IMR-90 (cell line): Measurements from ENCODE around the gene SDF2L1. TPM values are rescaled to one million over a fixed set of nuclear protein-coding genes. Genes with fewer than 3 reads are reported as not detected.

Experiments used
- ATAC-seq: fragments of 200-7000 bp; cut with Tn5 transposase; 2 replicates; pipeline ENCODE4 v1.9.1; 2020; ENCODE audit warnings: low read depth, mild to moderate bottlenecking, moderate library complexity
- BruUV-seq: library from RNA; stranded (reverse); fragments of 400-500 nt; replicated peaks from 2 replicates; lab custom pipeline; 2021; lab: Mats Ljungman, UMichigan
- CTCF ChIA-PET: fragments of 300-600 bp; formaldehyde crosslinking; extraction: SDS; loops from one replicate; lab custom pipeline; 2021; ENCODE audit warnings: antibody characterized with exemption; lab: Yijun Ruan, JAX
- POLR2A ChIA-PET: fragments of 300-600 bp; sonication (Branson Sonifier 250); formaldehyde crosslinking; loops from one replicate; lab custom pipeline; 2022; ENCODE audit warnings: antibody characterized with exemption; ENCODE audit not compliant: unreplicated experiment; lab: Charles Lee
- DNase-seq: peaks from one replicate; pipeline ENCODE4 v3.0.0; 2013
- H2AFZ ChIP-seq: replicated peaks from 2 replicates; pipeline ENCODE3; 2013; ENCODE audit warnings: low read length, mild to moderate bottlenecking; ENCODE audit not compliant: poor library complexity
- H2AK5ac ChIP-seq: 2 replicates; pipeline ENCODE4 v1.6.1; 2013; ENCODE audit warnings: low read depth, low read length, inconsistent platforms
- H2AK9ac ChIP-seq: replicated peaks from 2 replicates; pipeline ENCODE3; 2013; ENCODE audit warnings: mild to moderate bottlenecking, low read depth, low read length, moderate library complexity; ENCODE audit not compliant: poor library complexity
- H2BK120ac ChIP-seq: 2 replicates; pipeline ENCODE4 v1.6.1; 2013; ENCODE audit warnings: low read depth, low read length, inconsistent platforms
- H2BK15ac ChIP-seq: 3 replicates; pipeline ENCODE4 v1.6.1; 2013; ENCODE audit warnings: low read depth, low read length, inconsistent platforms
- H2BK20ac ChIP-seq: 2 replicates; pipeline ENCODE4 v1.6.1; 2013; ENCODE audit warnings: low read depth, mild to moderate bottlenecking, inconsistent platforms, low read length, moderate library complexity
- H2BK5ac ChIP-seq: 2 replicates; pipeline ENCODE4 v1.6.1; 2013; ENCODE audit warnings: mild to moderate bottlenecking, low read depth, low read length, inconsistent platforms; ENCODE audit not compliant: poor library complexity, severe bottlenecking
- H3K14ac ChIP-seq: replicated peaks from 2 replicates; pipeline ENCODE4 v1.6.1; 2013; ENCODE audit warnings: low read depth, low read length, inconsistent platforms
- H3K18ac ChIP-seq: 2 replicates; pipeline ENCODE4 v1.6.1; 2013; ENCODE audit warnings: low read depth, low read length, control low read depth
- H3K23ac ChIP-seq: 2 replicates; pipeline ENCODE4 v1.6.1; 2013; ENCODE audit warnings: low read depth, low read length, inconsistent platforms
- H3K27ac ChIP-seq: 2 replicates; pipeline ENCODE4 v1.5.1; 2013; ENCODE audit warnings: mild to moderate bottlenecking, control low read depth, low read length; ENCODE audit not compliant: insufficient read depth
- H3K27me3 ChIP-seq: 2 replicates; pipeline ENCODE4 v1.6.1; 2013; ENCODE audit warnings: low read length; ENCODE audit not compliant: control insufficient read depth, insufficient read depth
- H3K36me3 ChIP-seq: 2 replicates; pipeline ENCODE4 v1.6.1; 2013; ENCODE audit warnings: low read length, mixed read lengths; ENCODE audit not compliant: control insufficient read depth, insufficient read depth
- H3K4ac ChIP-seq: 2 replicates; pipeline ENCODE4 v1.6.1; 2013; ENCODE audit warnings: low read depth, low read length, inconsistent platforms
- H3K4me1 ChIP-seq: 2 replicates; pipeline ENCODE4 v1.6.1; 2013; ENCODE audit warnings: low read length, mixed read lengths; ENCODE audit not compliant: control insufficient read depth, insufficient read depth
- H3K4me2 ChIP-seq: 2 replicates; pipeline ENCODE4 v1.6.1; 2013; ENCODE audit warnings: low read depth, mild to moderate bottlenecking, control low read depth, low read length, moderate library complexity
- H3K4me3 ChIP-seq: 2 replicates; pipeline ENCODE4 v1.5.1; 2013; ENCODE audit warnings: low read depth, mild to moderate bottlenecking, control low read depth, low read length, moderate library complexity; ENCODE audit not compliant: insufficient read depth
- H3K56ac ChIP-seq: 2 replicates; pipeline ENCODE4 v1.6.1; 2013; ENCODE audit warnings: low read length, inconsistent platforms; ENCODE audit not compliant: insufficient read depth; ENCODE audit errors: extremely low read depth
- H3K79me1 ChIP-seq, 2 experiments: 2 replicates each; pipeline ENCODE4 v1.6.1; 2013; ENCODE audit warnings: low read length in 2 of 2, inconsistent platforms in 1 of 2, low read depth in 1 of 2
- H3K9ac ChIP-seq: 2 replicates; pipeline ENCODE4 v1.6.1; 2013; ENCODE audit warnings: low read depth, low read length, control low read depth
- H3K9me1 ChIP-seq: 2 replicates; pipeline ENCODE4 v1.6.1; 2013; ENCODE audit warnings: low read length, inconsistent platforms; ENCODE audit not compliant: insufficient read depth
- H3K9me3 ChIP-seq: 2 replicates; pipeline ENCODE4 v1.6.1; 2013; ENCODE audit warnings: low read length; ENCODE audit not compliant: control insufficient read depth, insufficient read depth
- H4K20me1 ChIP-seq: 2 replicates; pipeline ENCODE4 v1.6.1; 2013; ENCODE audit warnings: low read length, inconsistent platforms; ENCODE audit not compliant: insufficient read depth
- H4K5ac ChIP-seq: 2 replicates; pipeline ENCODE4 v1.6.1; 2013; ENCODE audit warnings: mild to moderate bottlenecking, low read depth, low read length, control low read depth
- H4K8ac ChIP-seq, 2 experiments: 2 replicates each; pipeline ENCODE4 v1.6.1; 2013; ENCODE audit warnings: low read depth in 2 of 2, low read length in 2 of 2, control low read depth in 1 of 2, inconsistent platforms in 1 of 2
- H4K91ac ChIP-seq: 2 replicates; pipeline ENCODE4 v1.6.1; 2013; ENCODE audit warnings: low read depth, low read length, inconsistent platforms; ENCODE audit not compliant: insufficient read depth
- CEBPB ChIP-seq: IDR thresholded peaks from 2 replicates; pipeline ENCODE4 v1.6.1; 2012; ENCODE audit warnings: low read depth, low read length, improper control_type of control experiment
- MAFK ChIP-seq: IDR thresholded peaks from 2 replicates; pipeline ENCODE4 v1.6.1; 2012; ENCODE audit warnings: low read depth, low read length, improper control_type of control experiment
- WGBS, 2 experiments: methylation state at CpG; one replicate each; pipeline versions ENCODE4 v1.1.5 to v1.1.7; 2013; ENCODE audit warnings: missing lambda C conversion rate in 2 of 2; ENCODE audit not compliant: insufficient read length in 1 of 2; ENCODE audit errors: extremely low coverage in 2 of 2; 5-methylcytosine and 5-hydroxymethylcytosine counted together
- dilution Hi-C: fragments of 300-500 bp; cut with HindIII; formaldehyde crosslinking; loops from one replicate; pipeline ENCODE4 v1.14.3; 2018; ENCODE audit warnings: low sequenced_read_pairs; ENCODE audit not compliant: unreplicated experiment
- in situ Hi-C: fragments of 300-500 bp; cut with MboI; formaldehyde crosslinking; loops from 3 replicates; pipeline ENCODE4 v1.14.3; 2019; ENCODE audit warnings: low sequenced_read_pairs, inconsistent platforms, mixed read lengths
- intact Hi-C: fragments of 100-400 bp; cut with micrococcal nuclease; formaldehyde crosslinking; loops from 2 replicates; pipeline ENCODE4 v1.10.0; 2022
- polyA plus RNA-seq, 3 experiments: library from polyadenylated mRNA; depleted of rRNA; stranded (reverse); fragments of >200 nt; gene quantifications; 2 replicates each; pipeline ENCODE4 v1.2.3, GENCODE V29; 2012; ENCODE audit warnings: low replicate concordance in 1 of 3
- total RNA-seq: library from RNA; depleted of rRNA; stranded (reverse); fragments of >200 nt; gene quantifications from 2 replicates; pipeline ENCODE4 v1.2.3, GENCODE V29; 2012

Gene SDF2L1
- total and polyA plus RNA-seq, 2 of the 4 experiments (the other 2 are of a cell fraction), result 18.8 to 51.1 TPM

- dilution Hi-C loops, result no loop called here
- Histone ChIP-seq H2AFZ (no peak overlapping the region), H3K9me1 (peaks cover 2% of the 10 kb centered on the region; the same call in 1 of the 2 replicates), H3K14ac (no peak overlapping the region), H3K56ac (no peak overlapping the region), H3K4me3 (no peak overlapping the region), H3K4ac (no peak overlapping the region), H4K20me1 (no peaks in the 10 kb centered on the region), H3K9ac (no peak overlapping the region), H2BK5ac (no peak overlapping the region), H3K9me3 (no peaks in the 10 kb centered on the region), H3K4me1 (no peaks in the 10 kb centered on the region), H3K4me2 (no peak overlapping the region), H3K27ac (no peak overlapping the region), H3K27me3 (no peaks in the 10 kb centered on the region), H3K79me1 (peaks cover 4% of the 10 kb centered on the region in 2 experiments; a peak in 1 of 4 replicates), H2BK20ac (no peak overlapping the region), H4K91ac (no peak overlapping the region), H3K18ac (no peak overlapping the region), H2BK120ac (no peak overlapping the region), H4K5ac (no peak overlapping the region), H2AK9ac (no peak overlapping the region), H4K8ac (no peak overlapping the region), H2AK5ac (no peak overlapping the region), H3K23ac (no peak overlapping the region), H3K36me3 (peaks cover 42% of the 10 kb centered on the region), H2BK15ac (no peak overlapping the region)
- TF ChIP-seq MAFK, result no peak
- TF ChIP-seq CEBPB, result peak; percentile 24; the same call in 1 of the 2 replicates
- BruUV-seq, result no TSS peak
- no CpG with 5 or more reads among the region's 4 CpGs for WGBS, 2 experiments
- no peak for DNase-seq
- POLR2A ChIA-PET, result no interaction called here
- in situ Hi-C loops, result no loop called here
- intact Hi-C loops, result no loop called here
- CTCF ChIA-PET, result no interaction called here
- no peak for ATAC-seq
Observed at GRCh38 chr22:21679383-21679782, 37.3 kb downstream of the SDF2L1 start.
